ENCODE measurements around the gene OPHN1.
"Not testable (repeated sequence)": the region's sequence is repeated elsewhere in the genome, so short reads cannot be mapped to it uniquely, and the experiment has no call there.

Gene OPHN1

DNA sequence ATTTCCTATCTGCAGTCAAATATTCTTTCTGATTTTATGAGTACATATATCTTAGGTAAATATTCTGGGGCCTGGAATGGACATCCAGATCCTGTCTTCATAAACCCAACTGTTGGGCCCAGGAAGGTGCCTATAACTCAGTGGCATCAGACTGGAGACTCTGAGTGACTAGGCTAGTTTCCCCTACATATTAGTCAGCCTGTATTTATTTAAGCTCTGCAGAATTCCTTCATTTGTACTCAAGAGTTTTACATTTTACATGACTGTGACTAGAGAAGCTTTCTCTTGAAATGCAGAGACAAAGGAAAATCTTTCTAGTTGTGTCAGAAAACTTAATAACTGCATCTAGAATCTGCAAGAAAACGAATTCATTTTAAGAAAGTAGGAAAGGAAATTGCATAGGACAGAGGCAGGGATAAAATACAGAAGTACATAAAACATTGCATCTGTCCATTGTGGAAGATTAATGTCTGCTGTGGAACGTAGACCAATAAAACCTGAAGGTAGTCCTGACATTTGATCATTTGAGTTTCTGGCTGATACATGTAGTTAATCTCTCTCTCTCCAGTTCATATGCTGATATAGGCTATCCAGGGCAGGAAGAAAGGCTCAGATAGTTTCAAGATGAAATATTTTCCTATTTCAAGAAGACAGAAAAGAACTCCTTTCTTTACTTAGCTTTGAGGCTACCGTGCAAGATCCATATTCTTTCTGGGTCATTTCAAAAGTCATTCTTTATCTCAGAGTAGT, 78.2 kb downstream of the OPHN1 start:
- Histone ChIP-seq H3K27me3 (ENCODE audit: insufficient read depth, low read length) (no peaks in the 10 kb centered on the region), H3K9ac (ENCODE audit: low read depth, low read length) (no peak overlapping the region), H3K36me3 (ENCODE audit: insufficient read depth, low read depth, low read length) (no peaks in the 10 kb centered on the region), H3K27ac (ENCODE audit: low read length) (no peak overlapping the region), H3K4me1 (ENCODE audit: insufficient read depth, low read length) (no peaks in the 10 kb centered on the region), H3K9me3 (ENCODE audit: insufficient read depth, low read depth, low read length) (no peaks in the 10 kb centered on the region), H3K4me3 (ENCODE audit: low read length) (no peak overlapping the region)

DNA sequence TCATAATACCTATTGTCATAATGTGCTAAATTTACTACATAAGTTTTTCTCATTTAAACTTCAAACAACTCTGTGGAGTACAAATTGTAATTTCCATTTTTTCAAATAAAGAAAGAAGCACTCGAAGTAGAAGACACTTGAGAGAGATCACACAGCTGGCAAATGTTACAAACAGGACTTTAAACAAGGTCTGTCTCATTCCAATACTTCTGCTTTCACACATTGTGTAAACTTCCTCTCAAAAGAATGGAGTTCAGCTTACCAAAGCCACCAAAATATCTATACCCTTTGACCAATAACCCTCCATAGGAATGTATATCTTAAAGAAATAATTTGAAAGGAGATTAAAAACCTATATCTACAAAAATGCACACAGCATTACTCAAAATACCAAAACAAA, 88.3 kb downstream of the OPHN1 start:
- H3K27ac ChIP-seq (ENCODE audit: low read length): no peak overlapping the region
- H3K27me3 ChIP-seq (ENCODE audit: insufficient read depth, low read length): no peaks in the 10 kb centered on the region
- H3K9me3 ChIP-seq (ENCODE audit: insufficient read depth, low read depth, low read length): no peaks in the 10 kb centered on the region
- H3K4me3 ChIP-seq (ENCODE audit: low read length): no peak overlapping the region
- no peaks in the 10 kb centered on the region for H3K4me1 ChIP-seq (ENCODE audit: insufficient read depth, low read length)
- no peak overlapping the region for H3K9ac ChIP-seq (ENCODE audit: low read depth, low read length)
- no peaks in the 10 kb centered on the region for H3K36me3 ChIP-seq (ENCODE audit: insufficient read depth, low read depth, low read length)

DNA sequence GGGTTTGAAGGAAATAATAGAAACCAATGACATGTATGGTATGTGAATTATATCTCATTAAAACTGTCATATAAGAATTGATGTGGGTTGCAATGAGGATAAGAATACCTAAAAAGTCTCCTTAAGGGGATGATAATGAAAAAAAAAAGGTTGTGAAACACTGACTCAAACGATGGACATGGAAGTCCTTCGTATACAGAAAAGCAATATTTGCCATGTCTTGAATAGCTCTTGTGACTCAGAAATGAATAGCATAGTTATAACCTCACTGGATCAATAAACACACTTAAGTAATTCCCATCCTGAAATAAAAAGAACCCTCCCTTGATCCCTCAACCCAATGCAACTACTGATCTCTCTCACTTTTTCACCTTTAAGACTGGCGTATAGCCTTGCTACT, 89.7 kb downstream of the OPHN1 start:
- Histone ChIP-seq H3K9ac (ENCODE audit: low read depth, low read length) (no peak overlapping the region), H3K36me3 (ENCODE audit: insufficient read depth, low read depth, low read length) (no peaks in the 10 kb centered on the region), H3K9me3 (ENCODE audit: insufficient read depth, low read depth, low read length) (no peaks in the 10 kb centered on the region), H3K4me1 (ENCODE audit: insufficient read depth, low read length) (no peaks in the 10 kb centered on the region), H3K27ac (ENCODE audit: low read length) (no peak overlapping the region), H3K4me3 (ENCODE audit: low read length) (no peak overlapping the region), H3K27me3 (ENCODE audit: insufficient read depth, low read length) (no peaks in the 10 kb centered on the region)

DNA sequence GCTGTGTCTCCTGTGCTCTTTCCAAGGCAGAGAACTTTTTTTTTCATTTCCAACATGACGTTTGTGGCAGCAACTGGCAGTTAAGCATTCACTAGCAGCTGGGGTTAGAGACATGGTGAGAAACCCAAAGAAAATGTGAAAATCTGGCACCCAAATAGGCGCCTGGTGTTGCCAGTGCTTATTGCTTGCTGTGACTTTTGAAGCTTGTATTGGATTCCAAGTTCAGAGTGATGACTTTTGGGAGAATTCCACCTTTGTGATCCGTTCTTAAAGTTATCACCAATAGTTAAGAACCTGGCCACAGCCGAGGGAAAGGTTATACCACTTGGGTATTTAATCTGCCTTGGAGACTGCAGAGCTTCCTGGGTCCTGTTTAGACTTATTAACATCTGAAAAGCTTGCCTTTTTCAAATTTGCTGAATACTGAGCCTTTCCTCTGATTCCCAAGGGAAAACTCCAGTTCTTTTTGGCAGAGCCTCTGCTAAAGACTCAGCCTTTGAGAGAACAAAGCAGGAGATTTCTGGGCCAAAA, 101.0 kb downstream of the OPHN1 start:
- Histone ChIP-seq H3K27me3 (ENCODE audit: insufficient read depth, low read length) (no peaks in the 10 kb centered on the region), H3K36me3 (ENCODE audit: insufficient read depth, low read depth, low read length) (no peaks in the 10 kb centered on the region), H3K9ac (ENCODE audit: low read depth, low read length) (no peak overlapping the region), H3K9me3 (ENCODE audit: insufficient read depth, low read depth, low read length) (no peaks in the 10 kb centered on the region), H3K4me1 (ENCODE audit: insufficient read depth, low read length) (peaks cover 7% of the 10 kb centered on the region; the same call in 1 of the 2 replicates), H3K4me3 (ENCODE audit: low read length) (no peak overlapping the region), H3K27ac (ENCODE audit: low read length) (no peak overlapping the region)

DNA sequence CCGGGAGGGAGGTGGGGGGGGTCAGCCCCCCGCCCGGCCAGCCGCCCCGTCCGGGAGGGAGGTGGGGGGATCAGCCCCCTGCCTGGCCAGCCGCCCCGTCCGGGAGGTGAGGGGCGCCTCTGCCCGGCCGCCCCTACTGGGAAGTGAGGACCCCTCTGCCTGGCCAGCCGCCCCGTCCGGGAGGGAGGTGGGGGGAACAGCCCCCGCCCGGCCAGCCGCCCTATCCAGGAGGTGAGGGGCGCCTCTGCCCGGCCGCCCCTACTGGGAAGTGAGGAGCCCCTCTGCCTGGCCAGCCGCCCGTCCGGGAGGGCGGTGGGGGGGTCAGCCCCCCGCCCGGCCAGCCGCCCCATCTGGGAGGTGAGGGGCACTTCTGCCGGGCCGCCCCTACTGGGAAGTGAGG, 106.5 kb downstream of the OPHN1 start:
- not testable (repeated sequence) for H3K9ac ChIP-seq (ENCODE audit: low read depth, low read length); H3K9me3 ChIP-seq (ENCODE audit: insufficient read depth, low read depth, low read length); H3K36me3 ChIP-seq (ENCODE audit: insufficient read depth, low read depth, low read length); H3K4me1 ChIP-seq (ENCODE audit: insufficient read depth, low read length); H3K27ac ChIP-seq (ENCODE audit: low read length); H3K27me3 ChIP-seq (ENCODE audit: insufficient read depth, low read length); H3K4me3 ChIP-seq (ENCODE audit: low read length)

DNA sequence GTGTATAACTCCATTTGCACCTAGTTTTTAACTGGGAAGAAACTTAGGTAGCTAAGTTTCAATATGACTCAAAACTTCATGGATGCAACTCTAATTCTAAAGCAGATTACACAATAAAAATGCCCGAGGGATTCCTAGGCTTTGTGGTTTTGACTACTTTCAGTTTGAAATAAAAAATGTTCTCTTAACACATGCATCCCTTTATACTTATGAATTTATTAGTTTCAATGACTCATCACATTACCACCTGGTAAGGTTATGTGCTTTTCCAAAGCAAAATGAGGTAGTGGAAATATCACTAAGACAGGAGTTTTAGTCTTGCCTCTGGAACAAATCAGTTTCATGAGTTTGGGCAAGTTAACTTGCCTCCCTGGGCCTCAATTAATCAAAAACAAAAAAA, 125.5 kb downstream of the OPHN1 start:
- no peaks in the 10 kb centered on the region for H3K27me3 ChIP-seq (ENCODE audit: insufficient read depth, low read length)
- no peaks in the 10 kb centered on the region; the same call in none of the 2 replicates for H3K4me1 ChIP-seq (ENCODE audit: insufficient read depth, low read length)
- no peaks in the 10 kb centered on the region for H3K9me3 ChIP-seq (ENCODE audit: insufficient read depth, low read depth, low read length)
- no peak overlapping the region for H3K27ac ChIP-seq (ENCODE audit: low read length)
- no peak overlapping the region for H3K9ac ChIP-seq (ENCODE audit: low read depth, low read length)
- H3K4me3 ChIP-seq (ENCODE audit: low read length): no peak overlapping the region
- H3K36me3 ChIP-seq (ENCODE audit: insufficient read depth, low read depth, low read length): no peaks in the 10 kb centered on the region

DNA sequence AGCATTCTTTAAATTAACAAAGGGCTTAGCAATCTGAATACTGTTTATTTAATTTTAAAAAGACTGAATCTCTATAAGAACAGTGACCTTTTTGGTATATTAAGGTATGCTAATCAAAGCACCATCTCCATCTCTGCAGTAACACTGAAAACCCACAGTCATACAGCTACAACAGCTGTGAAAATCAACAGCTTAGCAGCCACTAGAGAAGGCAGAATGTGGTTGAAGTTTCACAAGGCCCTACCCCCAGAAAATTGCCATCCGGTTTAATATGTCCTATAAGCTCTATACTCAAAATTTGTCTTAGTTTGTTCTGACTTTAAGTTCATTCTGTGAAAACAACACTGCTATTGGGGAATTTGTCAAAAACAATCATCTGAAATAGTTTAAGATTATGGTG, 128.7 kb downstream of the OPHN1 start:
- no peak overlapping the region for H3K27ac ChIP-seq (ENCODE audit: low read length)
- H3K36me3 ChIP-seq (ENCODE audit: insufficient read depth, low read depth, low read length): no peaks in the 10 kb centered on the region
- no peak overlapping the region for H3K9ac ChIP-seq (ENCODE audit: low read depth, low read length)
- H3K27me3 ChIP-seq (ENCODE audit: insufficient read depth, low read length): no peaks in the 10 kb centered on the region
- no peaks in the 10 kb centered on the region for H3K9me3 ChIP-seq (ENCODE audit: insufficient read depth, low read depth, low read length)
- no peak overlapping the region for H3K4me3 ChIP-seq (ENCODE audit: low read length)
- no peaks in the 10 kb centered on the region; the same call in none of the 2 replicates for H3K4me1 ChIP-seq (ENCODE audit: insufficient read depth, low read length)

DNA sequence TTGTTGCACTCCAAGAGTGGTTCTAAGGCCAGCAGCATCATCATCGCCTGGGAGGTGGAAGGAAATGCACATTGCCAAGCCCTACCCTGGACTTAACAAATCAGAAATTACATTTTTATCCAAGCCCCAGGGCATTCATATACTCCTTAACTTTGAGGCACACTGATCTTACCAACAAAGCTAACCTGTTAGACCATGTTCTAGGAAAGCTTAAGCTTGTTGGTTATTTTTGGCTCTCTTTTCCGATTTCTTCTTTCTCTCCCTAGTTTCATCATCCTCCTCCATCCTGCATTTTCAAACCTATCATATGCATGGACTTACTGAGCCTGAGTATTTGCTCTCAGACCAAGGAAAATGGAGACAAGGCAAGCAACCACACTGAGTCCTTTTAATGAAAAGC, 133.4 kb downstream of the OPHN1 start:
- Histone ChIP-seq H3K4me1 (ENCODE audit: insufficient read depth, low read length) (no peaks in the 10 kb centered on the region), H3K36me3 (ENCODE audit: insufficient read depth, low read depth, low read length) (no peaks in the 10 kb centered on the region), H3K4me3 (ENCODE audit: low read length) (no peak overlapping the region), H3K9ac (ENCODE audit: low read depth, low read length) (no peak overlapping the region), H3K27ac (ENCODE audit: low read length) (no peak overlapping the region), H3K9me3 (ENCODE audit: insufficient read depth, low read depth, low read length) (no peaks in the 10 kb centered on the region), H3K27me3 (ENCODE audit: insufficient read depth, low read length) (no peaks in the 10 kb centered on the region)

DNA sequence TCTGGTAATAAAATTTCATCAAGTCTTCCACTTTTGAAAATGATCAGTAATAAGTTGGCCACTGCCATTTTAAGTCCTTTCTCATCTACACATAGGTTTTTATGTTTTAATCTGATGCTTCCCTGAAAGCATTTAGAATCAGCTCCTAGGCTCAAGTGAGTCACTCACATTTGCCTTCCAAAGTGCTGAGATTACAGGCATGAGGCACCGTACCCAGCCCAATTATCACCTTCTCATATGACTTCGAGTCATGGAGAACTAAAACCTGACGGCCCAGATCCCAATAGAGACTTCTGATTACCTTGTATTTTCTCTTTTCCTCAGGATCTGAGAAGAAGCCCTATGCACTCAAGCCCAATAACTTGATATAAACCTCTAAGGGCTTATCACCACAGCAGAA, 140.8 kb downstream of the OPHN1 start:
- Histone ChIP-seq H3K9me3 (ENCODE audit: insufficient read depth, low read depth, low read length) (no peaks in the 10 kb centered on the region), H3K9ac (ENCODE audit: low read depth, low read length) (no peak overlapping the region), H3K4me3 (ENCODE audit: low read length) (no peak overlapping the region), H3K4me1 (ENCODE audit: insufficient read depth, low read length) (no peaks in the 10 kb centered on the region), H3K36me3 (ENCODE audit: insufficient read depth, low read depth, low read length) (no peaks in the 10 kb centered on the region), H3K27ac (ENCODE audit: low read length) (no peak overlapping the region), H3K27me3 (ENCODE audit: insufficient read depth, low read length) (no peaks in the 10 kb centered on the region)

DNA sequence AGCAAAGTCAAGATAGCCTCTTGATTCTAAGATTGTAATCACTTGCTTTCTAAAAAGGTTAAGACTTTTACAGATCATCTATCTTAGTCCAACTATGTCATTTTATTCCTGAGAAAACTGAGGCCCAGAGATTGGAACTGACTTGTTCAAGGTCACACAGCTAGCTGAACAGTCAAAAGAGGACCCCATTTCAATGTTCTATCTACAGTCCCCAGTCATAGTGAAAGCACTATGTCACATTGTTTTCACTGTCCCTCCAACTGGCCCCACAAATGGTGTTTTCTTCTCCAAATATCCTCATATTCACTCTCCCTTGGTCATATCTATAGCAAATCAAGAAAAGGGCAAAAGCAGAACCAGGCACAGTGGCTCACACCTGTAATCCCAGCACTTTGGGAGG, 145.2 kb downstream of the OPHN1 start:
- Histone ChIP-seq H3K27ac (ENCODE audit: low read length) (no peak overlapping the region), H3K9ac (ENCODE audit: low read depth, low read length) (no peak overlapping the region), H3K4me1 (ENCODE audit: insufficient read depth, low read length) (no peaks in the 10 kb centered on the region), H3K9me3 (ENCODE audit: insufficient read depth, low read depth, low read length) (no peaks in the 10 kb centered on the region), H3K27me3 (ENCODE audit: insufficient read depth, low read length) (no peaks in the 10 kb centered on the region), H3K4me3 (ENCODE audit: low read length) (no peak overlapping the region), H3K36me3 (ENCODE audit: insufficient read depth, low read depth, low read length) (no peaks in the 10 kb centered on the region)

DNA sequence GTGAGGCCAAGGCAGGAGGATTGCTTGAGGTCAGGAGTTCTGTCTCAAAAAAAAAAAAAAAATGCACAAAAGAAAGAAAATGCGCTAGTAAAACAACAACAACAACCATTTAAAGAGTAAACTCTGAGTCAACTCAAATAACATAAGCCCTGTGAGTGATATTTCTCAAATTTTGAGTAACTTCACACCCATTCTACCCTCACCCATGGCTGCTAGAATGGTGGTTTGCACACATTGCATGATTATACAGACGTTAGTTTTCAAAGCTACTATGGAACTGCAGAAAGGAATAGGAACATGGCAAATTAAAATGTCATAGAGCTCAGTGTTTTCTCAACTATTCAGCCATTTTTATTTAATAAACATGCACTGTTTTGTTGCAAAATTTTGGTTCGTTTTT, 145.9 kb downstream of the OPHN1 start:
- H3K36me3 ChIP-seq (ENCODE audit: insufficient read depth, low read depth, low read length): no peaks in the 10 kb centered on the region
- H3K9me3 ChIP-seq (ENCODE audit: insufficient read depth, low read depth, low read length): no peaks in the 10 kb centered on the region
- no peak overlapping the region for H3K27ac ChIP-seq (ENCODE audit: low read length)
- no peak overlapping the region for H3K4me3 ChIP-seq (ENCODE audit: low read length)
- H3K9ac ChIP-seq (ENCODE audit: low read depth, low read length): no peak overlapping the region
- H3K4me1 ChIP-seq (ENCODE audit: insufficient read depth, low read length): no peaks in the 10 kb centered on the region
- no peaks in the 10 kb centered on the region for H3K27me3 ChIP-seq (ENCODE audit: insufficient read depth, low read length)

DNA sequence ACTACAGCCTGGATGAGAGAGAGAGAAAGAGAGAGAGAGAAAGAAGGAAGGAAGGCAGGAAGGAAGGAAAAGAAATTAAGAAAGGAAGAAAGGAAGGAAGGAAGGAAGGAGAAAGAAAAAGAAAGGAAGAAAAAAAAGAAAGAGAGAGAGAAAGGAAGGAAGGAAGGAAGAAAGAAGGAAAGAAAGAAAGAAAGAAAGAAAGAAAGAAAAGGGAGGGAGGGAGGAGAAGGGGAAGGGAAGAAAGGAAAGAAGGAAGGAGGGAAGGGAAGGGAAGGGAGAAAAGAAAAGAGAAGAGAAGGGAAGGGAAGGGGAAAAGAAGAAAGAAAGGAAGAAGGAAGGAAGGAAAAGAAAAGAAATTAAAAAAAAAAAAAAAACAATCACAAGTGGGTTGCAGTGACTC, 146.3 kb downstream of the OPHN1 start:
- Histone ChIP-seq H3K27me3 (ENCODE audit: insufficient read depth, low read length) (no peaks in the 10 kb centered on the region), H3K27ac (ENCODE audit: low read length) (no peak overlapping the region), H3K9me3 (ENCODE audit: insufficient read depth, low read depth, low read length) (no peaks in the 10 kb centered on the region), H3K36me3 (ENCODE audit: insufficient read depth, low read depth, low read length) (no peaks in the 10 kb centered on the region), H3K4me1 (ENCODE audit: insufficient read depth, low read length) (no peaks in the 10 kb centered on the region), H3K9ac (ENCODE audit: low read depth, low read length) (no peak overlapping the region), H3K4me3 (ENCODE audit: low read length) (no peak overlapping the region)

Data from iPS-20b (cell line).